Endothelial cell of umbilical vein (primary cell): Measurements from ENCODE around the gene HNRNPH2. TPM values are rescaled to one million over a fixed set of nuclear protein-coding genes. Genes with fewer than 3 reads are reported as not detected.

Experiments used
- BruUV-seq: library from RNA; stranded (reverse); fragments of 400-500 nt; replicated peaks from 2 replicates; lab custom pipeline; 2021; lab: Mats Ljungman, UMichigan
- CTCF ChIA-PET: fragments of 300-600, 350-600 bp; sonication (Branson Sonifier 250); formaldehyde crosslinking; loops from one replicate; lab custom pipeline; 2021; ENCODE audit warnings: antibody characterized with exemption, inconsistent platforms; lab: Charles Lee
- POLR2A ChIA-PET: fragments of 300-600, 350-600 bp; sonication (Branson Sonifier 250); formaldehyde crosslinking; loops from one replicate; lab custom pipeline; 2021; ENCODE audit warnings: antibody characterized with exemption, inconsistent platforms; lab: Charles Lee
- DNase-seq: peaks from one replicate; pipeline ENCODE4 v3.0.0-alpha.2; 2011; ENCODE audit warnings: low read depth, low spot score
- FAIRE-seq: peaks from 2 replicates; lab custom pipeline; 2011; peaks lifted over from hg19 to GRCh38; lab: Jason Lieb, UNC
- H2AFZ ChIP-seq: 2 replicates; pipeline ENCODE4 v1.6.0; 2012; ENCODE audit warnings: low read depth, low read length, control low read depth, inconsistent platforms
- H3K27ac ChIP-seq: 2 replicates; pipeline ENCODE4 v1.5.1; 2011; ENCODE audit warnings: low read depth, mild to moderate bottlenecking, control low read depth, low read length, moderate library complexity; ENCODE audit not compliant: insufficient read depth
- H3K27me3 ChIP-seq, 2 experiments: 2 replicates each; pipeline versions ENCODE4 v1.6.0 to v1.6.1; 2011; ENCODE audit warnings: low read length in 2 of 2, mixed read lengths in 1 of 2; ENCODE audit not compliant: control insufficient read depth in 2 of 2, insufficient read depth in 2 of 2
- H3K36me3 ChIP-seq, 2 experiments: 2 replicates in 1 of 2; 3 replicates in 1 of 2; pipeline ENCODE4 v1.5.1; 2011; ENCODE audit warnings: low read length in 2 of 2, mild to moderate bottlenecking in 1 of 2, moderate library complexity in 1 of 2; ENCODE audit not compliant: control insufficient read depth in 2 of 2, insufficient read depth in 2 of 2; ENCODE audit errors: extremely low read depth in 1 of 2
- H3K4me1 ChIP-seq: 3 replicates; pipeline ENCODE4 v1.5.1; 2011; ENCODE audit warnings: mild to moderate bottlenecking, low read length; ENCODE audit not compliant: control insufficient read depth, insufficient read depth; ENCODE audit errors: extremely low read depth
- H3K4me2 ChIP-seq: 2 replicates; pipeline ENCODE4 v1.6.1; 2011; ENCODE audit warnings: low read length, control low read depth, mixed read lengths; ENCODE audit not compliant: insufficient read depth
- H3K4me3 ChIP-seq, 3 experiments: fragments of 200-600 bp in 1 of 3; sonication (generic), shearing (Covaris generic) in 1 of 3; replicated peaks in 1 of 3; 2 replicates each; pipeline ENCODE4 v1.5.1; 2011 to 2016; ENCODE audit warnings: control low read depth in 3 of 3, low read length in 3 of 3, mild to moderate bottlenecking in 2 of 3, inconsistent platforms in 1 of 3, low read depth in 1 of 3, moderate library complexity in 1 of 3; ENCODE audit not compliant: insufficient read depth in 1 of 3
- H3K79me2 ChIP-seq: 2 replicates; pipeline ENCODE4 v1.6.0; 2012; ENCODE audit warnings: low read length, inconsistent platforms; ENCODE audit not compliant: control insufficient read depth, insufficient read depth
- H3K9ac ChIP-seq: replicated peaks from 2 replicates; pipeline ENCODE3; 2011; ENCODE audit warnings: low read length, control low read depth; ENCODE audit not compliant: insufficient read depth; ENCODE audit errors: extremely low read depth
- H3K9me1 ChIP-seq: replicated peaks from 3 replicates; pipeline ENCODE4 v1.6.0; 2011; ENCODE audit warnings: mild to moderate bottlenecking, low read length; ENCODE audit not compliant: control insufficient read depth, insufficient read depth; ENCODE audit errors: extremely low read depth
- H3K9me3 ChIP-seq: replicated peaks from 2 replicates; pipeline ENCODE4 v1.5.1; 2012; ENCODE audit warnings: low read length, inconsistent platforms; ENCODE audit not compliant: control insufficient read depth, insufficient read depth
- H4K20me1 ChIP-seq: replicated peaks from 2 replicates; pipeline ENCODE3; 2011; ENCODE audit warnings: mild to moderate bottlenecking, low read length; ENCODE audit not compliant: control insufficient read depth, insufficient read depth; ENCODE audit errors: extremely low read depth
- EZH2 ChIP-seq: IDR thresholded peaks from 2 replicates; pipeline ENCODE4 v1.6.1; 2012; ENCODE audit warnings: borderline replicate concordance, low read depth, mild to moderate bottlenecking, moderate library complexity, low read length, inconsistent platforms; ENCODE audit not compliant: severe bottlenecking
- FOS ChIP-seq: IDR thresholded peaks from 2 replicates; pipeline ENCODE4 v1.6.1; 2011; ENCODE audit warnings: mild to moderate bottlenecking, low read length, moderate library complexity, borderline replicate concordance; ENCODE audit not compliant: insufficient read depth
- GATA2 ChIP-seq: IDR thresholded peaks from 2 replicates; pipeline ENCODE4 v1.7.0; 2011; ENCODE audit warnings: low read depth, mild to moderate bottlenecking, moderate library complexity, mixed read lengths, low read length; ENCODE audit not compliant: insufficient read length, insufficient read depth
- JUN ChIP-seq: IDR thresholded peaks from 2 replicates; pipeline ENCODE4 v1.6.1; 2011; ENCODE audit warnings: borderline replicate concordance, low read depth; ENCODE audit not compliant: insufficient read length, insufficient read depth
- MAX ChIP-seq: IDR thresholded peaks from 2 replicates; pipeline ENCODE4 v1.6.1; 2011; ENCODE audit not compliant: insufficient read depth, insufficient read length
- MYC ChIP-seq: IDR thresholded peaks from one replicate; pipeline ENCODE4 v1.6.1; 2011; ENCODE audit warnings: mild to moderate bottlenecking, low read depth, low read length
- POLR2A ChIP-seq: IDR thresholded peaks from 2 replicates; pipeline ENCODE4 v1.6.1; 2012; ENCODE audit warnings: low read depth, mild to moderate bottlenecking, control low read depth, low read length
- POLR2AphosphoS5 ChIP-seq: IDR thresholded peaks from 2 replicates; pipeline ENCODE4 v1.6.1; 2012; ENCODE audit warnings: low read depth, mild to moderate bottlenecking, control low read depth, low read length, moderate library complexity; ENCODE audit not compliant: insufficient read depth
- dilution Hi-C: fragments of 300-500 bp; cut with MboI; formaldehyde crosslinking; loops from one replicate; pipeline ENCODE4 v1.15.0; 2019; ENCODE audit warnings: low sequenced_read_pairs; ENCODE audit not compliant: extremely low pct_ligation_motif_present
- intact Hi-C: fragments of 100-400 bp; cut with micrococcal nuclease; formaldehyde crosslinking; loops from one replicate; pipeline ENCODE4 v1.10.0; 2022
- polyA plus RNA-seq, 4 experiments: library from polyadenylated mRNA; depleted of rRNA in 3 of 4; stranded (reverse) in 3 of 4; unstranded in 1 of 4; fragments of >200 nt; gene quantifications; 2 replicates each; pipeline versions ENCODE4 v1.2.1 to v1.2.3, GENCODE V29; 2011 to 2012; ENCODE audit warnings: missing spikeins in 1 of 4
- total RNA-seq: library from RNA; stranded (reverse); gene quantifications from 2 replicates; pipeline ENCODE4 v1.2.3, GENCODE V29; 2021
- TF ChIP-seq, protein P1 (sequence below), 2 donors: IDR thresholded peaks; 1 replicate in 1 of 2; 2 replicates in 1 of 2; pipeline ENCODE4 v1.5.1; 2011; ENCODE audit warnings: low read length in 2 of 2, mild to moderate bottlenecking in 2 of 2, moderate library complexity in 2 of 2, control low read depth in 1 of 2, inconsistent platforms in 1 of 2, low read depth in 1 of 2; ENCODE audit not compliant: insufficient read depth in 1 of 2; ENCODE audit errors: extremely low read depth in 1 of 2

Gene HNRNPH2
- total and polyA plus RNA-seq, 2 donors (not counting 3 experiments of a cell fraction or from before 2014, with no cell fraction given) = 29.3 to 59.1 TPM

GRCh38 chrX:101360390-101360789, 47.6 kb upstream of the HNRNPH2 start:
- DNase-seq (no peak), FAIRE-seq (no peak)
- ChIA-PET POLR2A (no interaction called here), CTCF (no interaction called here)
- H3K9ac ChIP-seq = no peak overlapping the region
- H4K20me1 ChIP-seq = no peaks in the 10 kb centered on the region
- intact Hi-C loops (no loop called here), dilution Hi-C loops (no loop called here)
- no peaks in the 10 kb centered on the region for H3K27me3 ChIP-seq
- no TSS peak for BruUV-seq
- no peaks in the 10 kb centered on the region for H3K36me3 ChIP-seq
- H3K27ac ChIP-seq = no peak overlapping the region
- no peak for TF ChIP-seq FOS
- TF ChIP-seq EZH2 = no peak
- no peak for TF ChIP-seq POLR2A
- TF ChIP-seq MAX = no peak
- no peak for TF ChIP-seq MYC
- no peak for TF ChIP-seq GATA2
- no peak for TF ChIP-seq JUN
- no peak for TF ChIP-seq POLR2AphosphoS5
- TF ChIP-seq, protein P1, sequence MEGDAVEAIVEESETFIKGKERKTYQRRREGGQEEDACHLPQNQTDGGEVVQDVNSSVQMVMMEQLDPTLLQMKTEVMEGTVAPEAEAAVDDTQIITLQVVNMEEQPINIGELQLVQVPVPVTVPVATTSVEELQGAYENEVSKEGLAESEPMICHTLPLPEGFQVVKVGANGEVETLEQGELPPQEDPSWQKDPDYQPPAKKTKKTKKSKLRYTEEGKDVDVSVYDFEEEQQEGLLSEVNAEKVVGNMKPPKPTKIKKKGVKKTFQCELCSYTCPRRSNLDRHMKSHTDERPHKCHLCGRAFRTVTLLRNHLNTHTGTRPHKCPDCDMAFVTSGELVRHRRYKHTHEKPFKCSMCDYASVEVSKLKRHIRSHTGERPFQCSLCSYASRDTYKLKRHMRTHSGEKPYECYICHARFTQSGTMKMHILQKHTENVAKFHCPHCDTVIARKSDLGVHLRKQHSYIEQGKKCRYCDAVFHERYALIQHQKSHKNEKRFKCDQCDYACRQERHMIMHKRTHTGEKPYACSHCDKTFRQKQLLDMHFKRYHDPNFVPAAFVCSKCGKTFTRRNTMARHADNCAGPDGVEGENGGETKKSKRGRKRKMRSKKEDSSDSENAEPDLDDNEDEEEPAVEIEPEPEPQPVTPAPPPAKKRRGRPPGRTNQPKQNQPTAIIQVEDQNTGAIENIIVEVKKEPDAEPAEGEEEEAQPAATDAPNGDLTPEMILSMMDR (IDR thresholded peaks at IDR 0.05; ENCODE audit: extremely low read depth in 1 of 2, insufficient read depth in 1 of 2, low read depth in 1 of 2, low read length in 2 of 2) = no peak
- H3K79me2 ChIP-seq = no peaks in the 10 kb centered on the region
- no peak overlapping the region for H3K4me2 ChIP-seq
- no peaks in the 10 kb centered on the region for H3K4me1 ChIP-seq
- no peak overlapping the region for H2AFZ ChIP-seq
- H3K9me3 ChIP-seq = no peaks in the 10 kb centered on the region
- H3K4me3 ChIP-seq = no peak overlapping the region
- no peaks in the 10 kb centered on the region for H3K9me1 ChIP-seq
